Inferior parietal cortex (tissue), 1 donor: Measurements from ENCODE around the gene STUM.
"Not testable (repeated sequence)": the region's sequence is repeated elsewhere in the genome, so short reads cannot be mapped to it uniquely, and the experiment has no call there.

Experiments used
- DNase-seq: peaks from one replicate; pipeline ENCODE4 v3.0.0-alpha.2; 2016; ENCODE audit errors: extremely low spot score

STUM gene

DNA sequence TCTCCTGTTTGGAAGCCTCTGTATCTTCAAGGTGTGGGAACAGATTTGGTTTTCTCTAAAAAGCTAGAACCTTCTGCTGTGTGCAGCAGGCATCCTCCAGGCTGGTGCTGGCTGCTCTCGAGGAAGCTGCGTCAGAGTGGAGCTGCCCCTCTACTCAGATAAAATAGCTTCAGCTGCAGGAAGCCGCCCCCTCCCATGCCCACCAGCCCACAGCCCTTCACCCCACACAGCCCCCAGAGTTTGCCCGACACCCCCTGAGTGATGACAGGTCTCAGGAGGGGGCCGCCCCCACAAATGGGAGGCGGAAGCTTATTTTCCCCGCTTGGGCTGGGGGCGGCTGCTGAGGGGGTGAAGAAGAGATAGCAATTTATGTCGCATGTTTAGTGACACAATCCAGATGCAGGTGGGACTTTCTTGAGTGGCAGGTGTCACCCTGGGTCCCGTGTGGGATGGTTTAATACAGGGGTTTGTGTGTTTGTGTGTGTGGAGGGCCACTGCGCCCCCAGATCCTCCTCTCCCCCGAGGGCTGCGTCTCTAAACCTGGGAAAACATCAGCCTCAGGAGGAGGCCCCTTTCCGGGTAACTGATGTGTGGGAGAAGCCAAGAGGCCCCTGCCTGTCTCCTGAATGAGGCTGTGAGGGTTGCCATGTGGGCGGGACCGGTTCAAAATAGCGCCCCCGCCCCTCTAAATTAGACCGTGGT lies 55.4 kb downstream of the STUM start:
- DNase-seq = no peak

DNA sequence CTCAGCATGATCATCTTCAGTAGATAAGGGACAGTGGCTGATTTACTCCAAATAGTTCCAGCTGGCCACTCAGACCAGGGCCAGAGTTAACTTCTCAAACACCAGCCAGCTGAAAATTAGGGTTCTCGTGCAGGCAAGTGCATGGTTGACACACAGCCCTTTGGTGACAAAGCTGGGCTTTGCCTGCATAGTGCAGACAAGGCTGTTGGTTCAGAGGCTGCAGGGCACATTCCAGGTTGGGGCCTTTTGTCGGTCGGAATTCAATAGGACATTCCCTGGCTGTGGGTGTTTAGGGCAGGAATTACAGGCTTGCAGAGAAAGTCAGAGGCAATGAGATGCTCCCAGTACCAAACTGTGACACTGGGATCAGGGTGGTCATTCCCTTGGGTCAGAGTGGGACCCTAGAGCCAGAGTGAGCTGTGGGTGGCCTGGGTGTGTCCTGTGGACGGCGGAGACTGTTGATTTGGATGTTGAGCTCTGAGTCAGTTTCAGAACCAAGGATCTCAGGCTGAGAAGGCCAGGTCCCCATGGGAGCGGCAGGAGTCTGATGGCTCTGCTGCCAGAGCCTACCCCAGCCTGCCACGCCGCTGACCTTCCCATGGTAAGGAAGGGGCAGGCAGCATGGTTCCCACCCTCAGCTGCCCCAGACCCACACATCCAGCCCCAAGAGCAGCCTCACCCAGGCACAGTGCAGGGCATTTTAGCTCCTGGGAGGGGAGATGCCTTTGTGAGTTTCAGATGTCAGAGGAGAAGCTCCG lies 56.2 kb downstream of the STUM start:
- no peak for DNase-seq

DNA sequence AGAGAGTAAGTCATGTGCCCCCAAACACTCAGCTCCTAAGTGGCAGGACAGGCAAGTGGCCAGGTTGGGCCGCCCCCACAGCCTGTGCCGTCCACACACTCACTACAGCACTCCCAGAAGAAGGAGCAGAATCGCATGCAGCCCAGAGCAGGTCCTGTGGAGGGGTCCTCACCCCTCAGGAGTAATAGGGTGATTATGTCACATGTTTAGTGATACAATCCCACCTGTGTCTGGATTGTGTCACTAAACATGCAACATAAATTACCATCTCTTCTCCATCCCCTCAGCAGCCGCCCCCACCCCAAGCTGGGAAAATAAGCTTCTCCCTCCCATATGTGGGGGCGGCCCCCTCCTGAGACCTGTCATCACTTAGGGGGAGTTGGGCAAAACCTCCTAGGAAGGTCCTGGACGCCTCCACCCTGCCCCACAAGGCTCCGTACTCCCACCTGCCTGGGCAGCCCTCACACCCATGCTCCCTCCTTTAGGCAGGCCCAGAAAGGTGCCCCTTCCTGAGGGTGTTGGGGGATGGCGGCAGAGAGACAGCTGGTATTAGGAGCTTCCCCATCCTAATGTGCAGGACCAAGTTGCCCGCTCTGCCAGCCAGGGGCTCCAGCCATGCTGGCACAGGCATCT lies 56.9 kb downstream of the STUM start:
- no peak for DNase-seq

DNA sequence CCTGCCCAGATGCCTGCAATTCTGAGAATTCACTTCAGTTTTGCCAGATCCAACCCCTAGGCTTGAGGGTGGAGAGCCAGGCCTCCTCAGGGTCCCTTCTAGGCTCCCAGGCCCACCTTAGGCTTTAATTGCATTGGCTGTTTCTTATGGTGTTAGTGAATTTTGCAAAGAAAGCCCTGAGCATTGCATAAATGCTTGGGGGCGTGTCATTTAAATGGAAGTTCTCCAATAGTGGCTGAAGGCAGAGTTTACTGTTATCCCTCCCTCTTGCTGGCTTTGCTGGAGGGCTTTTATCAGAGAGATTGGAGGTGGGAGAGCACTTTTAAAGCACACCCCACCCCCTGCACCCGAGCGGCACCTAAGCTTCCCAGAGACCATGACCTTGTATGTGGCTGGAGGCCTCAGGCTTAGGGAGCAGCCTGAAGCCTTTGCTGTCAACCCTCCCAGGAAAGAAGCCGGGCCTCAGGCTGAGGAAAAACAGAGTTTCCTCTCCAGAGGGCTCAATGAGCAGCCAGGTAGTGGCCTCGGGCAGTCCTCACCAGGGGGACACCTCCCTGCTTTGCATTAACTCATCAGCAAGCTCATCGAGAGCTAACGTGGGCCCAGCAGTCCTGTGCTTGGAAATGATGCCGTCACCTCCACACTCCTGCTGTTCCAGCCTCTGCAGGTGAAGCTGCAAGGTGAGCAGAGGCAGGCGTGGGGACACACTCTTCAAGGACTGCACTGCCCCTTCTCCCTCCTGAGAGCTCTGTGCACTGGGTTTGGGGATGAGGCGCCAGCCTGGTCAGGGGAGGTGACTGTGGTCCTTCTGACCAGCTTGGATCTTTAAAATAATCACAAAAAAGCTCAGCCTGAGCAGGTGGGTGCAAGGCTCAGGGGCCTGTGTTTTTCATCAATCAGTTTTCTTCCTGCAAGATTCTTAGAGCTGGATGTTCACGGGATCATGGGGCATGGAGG lies 58.0 kb downstream of the STUM start:
- no peak for DNase-seq

DNA sequence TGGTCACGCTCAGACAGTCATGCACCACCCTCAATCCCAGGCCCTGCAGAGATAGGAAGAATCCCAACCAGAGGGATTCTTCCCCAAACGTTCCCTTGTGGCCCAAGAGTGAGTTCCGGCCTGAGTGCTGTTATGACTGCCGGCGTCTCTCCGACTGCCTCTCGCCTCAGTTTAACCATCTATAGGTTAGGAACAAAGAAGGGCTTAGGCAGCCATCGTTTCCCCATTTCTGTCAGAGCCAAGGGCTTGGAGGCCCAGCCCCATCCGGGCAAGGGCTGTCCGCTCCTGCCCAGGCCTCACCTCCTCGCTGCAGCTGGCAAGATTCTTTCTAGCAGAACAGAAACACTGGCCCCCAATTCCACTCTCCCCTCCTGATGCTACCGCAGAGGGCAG lies 58.7 kb downstream of the STUM start:
- DNase-seq = no peak

DNA sequence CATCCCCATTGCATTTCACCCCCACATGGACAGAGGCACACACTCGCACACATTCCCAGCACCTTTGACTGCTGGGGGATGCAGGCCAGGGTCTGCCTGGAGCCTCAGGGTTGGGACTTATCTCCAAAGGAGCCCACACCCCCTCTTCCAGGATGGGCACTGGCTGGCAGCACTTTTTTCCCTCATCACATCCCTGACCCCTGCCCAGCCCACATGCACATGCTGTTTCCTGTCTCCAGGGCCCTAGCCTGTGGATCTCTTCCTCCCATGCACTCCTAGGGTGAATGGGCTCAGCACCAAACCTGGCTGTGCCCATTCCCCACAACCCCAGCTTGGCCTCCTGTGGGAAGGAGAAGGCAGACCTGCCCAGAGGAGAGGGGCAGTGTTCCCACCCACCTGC lies 59.3 kb downstream of the STUM start:
- no peak for DNase-seq

DNA sequence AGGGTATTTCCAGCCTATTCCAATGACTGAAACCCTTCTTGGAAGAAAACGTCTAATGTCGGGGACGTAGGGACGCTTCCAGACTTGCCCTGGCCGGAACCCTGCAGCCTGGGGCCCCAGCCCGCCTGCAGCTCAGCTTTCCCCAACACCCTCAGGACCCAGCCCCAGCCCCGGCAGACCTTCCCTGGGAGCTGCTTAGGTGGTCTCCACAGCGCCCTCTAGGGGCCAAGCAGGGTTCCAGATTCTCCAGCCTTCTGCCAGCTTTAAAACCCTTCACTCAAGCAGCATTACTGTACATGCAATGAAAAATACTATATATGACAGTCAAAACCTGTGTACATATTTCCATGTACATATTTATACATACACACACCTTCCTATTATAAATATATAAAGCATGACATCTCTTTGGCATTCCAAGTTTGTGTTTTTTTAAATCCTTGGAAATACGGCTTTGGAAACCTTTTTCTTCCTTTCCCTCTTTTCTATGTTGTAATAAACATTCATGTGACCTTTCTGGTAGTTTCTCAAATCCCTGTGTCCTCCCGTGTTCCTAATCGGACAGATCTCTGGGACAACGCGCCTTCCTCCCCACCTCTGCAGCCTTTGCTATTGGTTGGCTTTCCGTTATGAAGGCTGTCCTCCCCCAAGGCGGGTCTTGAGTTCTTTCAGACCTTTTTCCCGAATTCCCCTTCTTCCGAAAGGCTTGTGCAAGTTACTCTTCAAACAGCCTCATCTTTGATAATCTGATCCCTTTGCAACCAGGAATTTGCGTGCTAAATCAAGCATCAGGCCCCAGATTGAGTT lies 60.3 kb downstream of the STUM start:
- peak; percentile 81 for DNase-seq

DNA sequence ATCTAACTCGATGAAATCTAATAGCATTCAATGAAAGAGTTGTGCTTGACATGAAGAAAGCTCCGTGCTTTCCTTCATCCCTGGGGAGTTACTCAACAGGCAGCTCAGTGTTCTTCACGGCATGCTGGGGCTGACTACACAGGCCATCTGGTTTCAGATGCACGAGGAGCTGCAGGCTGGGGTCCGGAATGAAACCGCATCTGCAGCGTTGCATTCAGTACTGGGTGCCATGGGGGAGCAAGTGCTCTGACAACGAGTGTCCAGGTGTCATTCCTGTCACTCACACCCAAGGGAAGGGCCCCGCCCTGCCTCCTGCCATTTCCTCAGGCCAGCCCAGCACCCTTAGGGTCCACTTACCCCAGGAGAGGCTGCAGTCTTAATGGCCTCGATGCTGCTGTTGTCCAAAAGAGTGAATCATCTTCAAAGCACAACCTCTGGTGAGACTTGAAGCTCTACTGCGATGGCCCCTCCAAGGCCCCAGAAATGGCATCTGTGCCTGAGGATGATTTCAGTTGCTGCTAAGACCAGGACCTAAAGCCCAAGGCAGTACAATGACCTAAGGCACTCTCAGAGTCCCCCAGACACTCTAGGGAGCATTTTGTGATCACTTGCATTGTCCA lies 61.4 kb downstream of the STUM start:
- no peak for DNase-seq

DNA sequence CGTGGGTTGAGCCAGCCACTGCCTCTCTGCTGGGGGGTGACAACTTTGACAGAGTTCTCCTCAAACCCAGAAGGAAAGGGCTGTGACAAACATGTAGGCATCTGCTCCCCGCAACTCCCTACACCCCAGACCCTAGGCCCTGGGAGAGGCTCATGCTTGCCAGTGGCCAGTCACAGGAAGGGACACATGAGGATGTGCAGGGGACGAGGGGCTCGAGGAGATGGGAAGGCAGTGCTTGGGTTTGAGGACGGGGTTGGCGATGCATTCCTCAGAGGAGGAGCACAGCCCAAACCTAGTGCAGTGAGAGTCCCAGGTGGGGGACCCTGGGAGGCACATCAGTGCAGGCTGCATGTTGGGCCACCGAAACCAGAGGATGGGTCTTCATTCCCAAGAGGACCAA lies 62.1 kb downstream of the STUM start:
- DNase-seq = no peak

DNA sequence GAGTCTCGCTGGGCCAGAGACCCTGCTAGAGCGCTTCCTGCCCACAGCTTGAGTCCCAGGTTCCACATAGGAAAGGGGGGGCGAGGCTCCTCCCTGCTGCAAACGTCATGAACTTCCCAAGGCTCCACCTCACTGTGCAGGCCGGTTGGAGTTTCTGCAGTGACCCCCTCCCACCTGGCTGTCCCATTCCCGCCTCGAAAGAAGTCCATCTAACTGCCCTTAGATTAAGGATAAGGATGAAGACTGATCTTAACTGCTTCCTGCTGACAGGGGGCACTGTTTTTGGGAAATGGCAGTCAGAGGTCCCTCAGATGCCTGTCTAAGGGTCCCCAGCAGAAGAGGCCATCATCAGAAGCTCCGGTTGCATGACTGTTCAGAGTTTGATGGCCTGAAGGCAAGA lies 62.7 kb downstream of the STUM start:
- DNase-seq = no peak

DNA sequence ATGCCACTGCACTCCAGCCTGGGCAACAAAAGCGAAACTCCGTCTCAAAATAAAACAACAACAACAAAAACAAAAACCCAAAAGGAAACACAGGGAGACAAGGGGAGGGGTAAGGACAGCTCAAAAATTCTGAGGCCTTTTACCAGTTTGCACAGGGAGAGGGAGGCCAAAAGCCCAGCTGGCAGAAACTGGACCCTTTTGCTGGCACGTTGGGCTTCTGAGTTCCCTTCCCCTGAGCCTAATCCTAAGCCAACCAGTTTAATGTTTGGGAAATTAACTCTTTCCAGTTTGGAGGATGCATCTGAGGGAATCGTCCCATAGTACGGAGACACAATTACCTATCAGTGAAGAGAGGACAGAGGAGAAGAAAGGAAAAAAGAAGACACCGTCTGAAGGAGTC lies 63.4 kb downstream of the STUM start:
- not testable (repeated sequence) for DNase-seq

DNA sequence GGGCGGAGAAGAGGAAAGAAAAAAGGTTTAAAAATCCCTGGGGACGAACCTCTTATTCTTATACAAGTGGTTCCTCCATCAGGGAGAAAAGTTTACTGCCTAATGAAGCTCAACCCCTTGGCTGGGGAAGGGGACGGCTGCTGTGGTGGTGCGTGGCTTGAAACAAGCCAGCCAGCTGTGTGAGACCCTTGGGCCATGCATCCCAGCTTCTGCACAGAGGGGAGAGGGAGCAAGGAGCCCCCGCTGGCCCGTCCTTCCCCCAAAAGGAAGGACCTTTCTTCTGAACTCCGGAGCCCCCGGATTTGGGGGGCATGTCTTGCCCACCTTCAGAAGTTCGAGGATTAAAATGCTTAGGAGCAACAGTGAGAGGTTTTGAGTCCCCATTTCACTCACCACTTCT lies 67.3 kb downstream of the STUM start:
- no peak for DNase-seq

DNA sequence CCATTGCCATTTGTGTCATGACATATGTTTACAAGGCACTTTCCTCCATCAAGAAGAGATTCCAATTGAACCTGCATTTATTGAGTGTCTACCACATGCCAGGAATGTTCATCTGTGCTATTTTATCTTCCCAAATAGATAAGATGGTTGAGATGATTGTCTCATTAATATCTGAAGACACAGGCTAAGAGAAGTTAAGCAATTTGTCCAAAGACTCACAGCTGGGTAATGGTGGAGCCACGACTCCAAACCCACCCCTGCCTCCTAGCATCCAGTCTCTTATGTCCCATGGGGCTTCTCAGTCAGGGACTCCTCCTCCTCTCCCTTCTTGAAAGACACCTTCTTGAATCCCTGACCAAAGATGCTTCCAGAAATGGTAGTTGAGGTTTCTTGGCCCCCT lies 68.1 kb downstream of the STUM start:
- DNase-seq = no peak

DNA sequence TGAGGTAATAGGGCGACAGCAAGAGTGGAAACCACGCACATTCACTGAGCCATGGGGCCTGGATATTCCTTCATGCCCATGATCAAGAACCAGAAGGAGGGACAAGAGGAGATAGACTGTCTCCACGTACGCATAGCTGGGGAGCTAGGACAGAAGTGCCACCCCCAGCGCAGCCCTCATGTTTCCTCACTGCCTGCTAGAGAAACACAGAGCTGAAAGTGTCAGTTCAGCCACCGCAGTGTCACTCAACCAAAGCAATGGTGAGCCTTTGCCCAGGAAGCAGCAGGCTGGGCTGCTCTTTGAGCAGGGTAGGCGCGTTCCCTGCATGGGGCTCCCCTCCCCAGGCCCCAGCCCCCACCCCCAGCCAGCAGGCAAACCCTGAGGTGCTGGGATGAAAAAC lies 68.5 kb downstream of the STUM start:
- no peak for DNase-seq

DNA sequence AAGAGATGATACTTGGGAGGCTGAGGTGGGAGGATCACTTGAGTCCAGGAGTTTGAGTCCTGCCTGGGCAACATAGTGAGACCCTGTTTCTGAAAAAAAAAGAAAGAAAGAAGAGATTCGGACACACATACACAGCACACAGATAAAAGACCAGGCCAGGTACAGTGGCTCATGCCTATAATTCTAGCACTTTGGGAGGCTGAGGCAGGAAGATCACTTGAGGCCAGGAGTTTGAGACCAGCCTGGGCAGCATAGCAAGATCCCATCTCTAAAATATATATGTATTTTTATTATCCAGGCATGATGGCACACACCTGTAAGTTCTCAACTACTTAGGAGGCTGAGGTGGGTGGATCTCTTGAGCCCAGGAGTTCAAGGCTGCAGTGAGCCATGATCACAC lies 69.2 kb downstream of the STUM start:
- not testable (repeated sequence) for DNase-seq

DNA sequence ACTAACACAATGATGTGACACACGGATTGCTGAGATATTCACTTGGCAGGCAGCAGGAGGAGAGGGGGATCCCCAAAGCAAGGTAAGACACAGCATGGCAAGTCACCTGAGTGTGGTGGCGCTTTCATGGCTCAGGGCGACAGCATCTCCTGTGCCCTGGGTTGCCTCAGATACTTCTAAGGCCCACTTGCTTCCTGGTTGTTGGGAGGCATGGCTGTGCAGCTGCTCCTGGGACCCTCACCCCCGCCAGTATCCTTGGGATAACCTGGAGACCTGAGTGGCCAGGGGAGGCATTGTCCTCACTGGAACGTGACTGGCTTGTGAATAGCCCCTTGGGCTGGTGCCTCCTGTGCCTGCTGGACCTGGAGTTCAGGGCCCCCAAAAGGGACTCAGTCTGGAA lies 69.8 kb downstream of the STUM start:
- DNase-seq = no peak

DNA sequence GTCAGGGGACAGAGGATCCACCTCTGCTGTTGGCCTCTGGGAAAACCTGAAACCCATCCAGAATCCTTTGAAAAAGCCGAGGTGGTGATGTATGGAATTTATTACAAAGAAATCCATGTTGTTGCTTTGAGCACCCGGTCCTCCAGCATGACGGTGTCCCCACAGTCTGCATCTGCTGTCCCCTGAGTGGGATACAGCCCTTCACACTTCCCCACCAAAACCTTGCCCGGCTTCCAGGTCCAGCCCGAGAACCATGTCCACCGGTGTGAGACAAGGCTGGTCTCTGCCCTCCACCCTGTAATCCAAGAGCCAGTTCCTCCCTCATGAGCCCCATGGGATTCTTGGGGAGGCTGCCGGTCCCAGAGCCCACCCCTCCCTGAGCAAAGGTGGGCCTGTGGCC lies 70.5 kb downstream of the STUM start:
- no peak for DNase-seq

DNA sequence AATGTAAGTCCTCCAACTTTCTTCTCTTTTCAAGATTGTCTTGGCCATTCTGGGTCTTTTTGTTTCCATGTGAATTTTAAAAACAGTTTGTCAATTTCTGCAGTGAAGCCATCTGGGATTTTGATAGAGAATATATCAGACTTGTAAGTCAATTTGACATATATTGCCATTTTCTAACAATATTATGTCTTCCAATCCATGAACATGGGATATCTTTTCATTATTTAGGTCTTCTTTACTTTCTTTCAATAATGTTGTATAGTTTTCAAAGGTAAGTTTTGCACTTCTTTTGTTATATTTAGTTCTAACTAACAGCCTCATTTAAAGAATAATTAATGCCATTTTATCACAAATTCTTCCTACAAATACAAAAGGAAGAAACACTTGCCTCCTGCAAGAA lies 73.4 kb downstream of the STUM start:
- DNase-seq = no peak

DNA sequence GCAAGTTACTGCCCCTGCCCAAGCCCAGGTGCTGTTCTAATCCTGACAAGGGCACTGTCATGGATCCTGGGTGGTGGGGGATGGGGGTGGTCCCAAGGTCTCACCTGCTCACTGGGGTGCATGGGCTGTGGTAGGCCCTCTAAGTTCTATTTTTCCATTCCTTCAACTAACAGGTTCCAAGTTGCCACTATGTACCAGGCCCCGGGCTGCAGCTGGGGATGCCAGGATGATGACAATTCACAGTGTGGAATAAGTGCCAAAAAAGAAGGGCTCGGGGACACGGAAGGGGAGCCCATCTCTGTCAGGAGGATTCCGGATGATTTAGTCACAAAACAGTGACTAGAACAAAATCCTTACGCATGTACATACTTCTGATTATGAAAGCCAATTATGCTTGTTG lies 76.0 kb downstream of the STUM start:
- DNase-seq = no peak

DNA sequence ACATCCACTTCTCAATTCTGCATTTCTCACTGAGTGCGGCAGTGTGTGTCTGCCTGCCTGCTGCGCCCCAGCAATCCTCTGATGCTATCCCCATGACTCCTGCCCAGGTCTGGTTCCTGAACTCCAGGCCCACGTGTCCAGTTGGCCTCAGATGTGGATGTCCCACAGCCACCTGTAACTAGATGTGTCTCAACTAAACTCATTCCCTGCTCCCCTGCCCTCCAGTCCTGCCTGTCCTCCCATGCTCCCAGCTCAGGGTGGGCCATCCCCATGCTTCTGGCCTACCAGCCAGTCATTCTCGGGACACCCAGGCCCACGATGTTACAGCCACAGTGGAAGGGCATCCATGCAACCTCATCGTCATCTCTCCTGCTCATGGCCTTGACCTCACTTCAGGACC lies 76.8 kb downstream of the STUM start:
- no peak for DNase-seq
